RPMI8226 (cell line): ENCODE measurements around the gene CRYZ.
"Not testable (repeated sequence)": the region's sequence is repeated elsewhere in the genome, so short reads cannot be mapped to it uniquely, and the experiment has no call there.

ENCODE experiments used
- DNase-seq: peaks from one replicate; pipeline ENCODE4 v3.0.0-alpha.2; 2015

The CRYZ gene

DNA sequence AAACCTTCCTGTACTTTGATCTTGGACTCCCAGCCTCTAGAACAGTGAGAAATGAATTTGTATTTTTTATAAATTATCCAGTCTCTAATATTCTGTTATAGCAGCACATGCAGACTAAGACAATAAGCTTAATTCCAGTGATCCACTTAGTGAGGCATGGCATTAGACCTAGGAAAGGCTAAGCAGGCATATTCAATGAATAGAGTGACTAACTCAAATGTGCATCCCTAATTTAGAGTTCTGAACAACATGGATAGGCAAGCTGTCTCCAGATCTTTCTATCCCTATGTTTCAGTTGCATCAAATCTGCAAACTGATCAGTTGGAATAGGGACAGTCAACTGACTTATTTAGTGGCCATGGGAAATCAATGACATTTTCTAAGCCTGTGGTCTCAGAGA lies 54.9 kb downstream of the CRYZ start:
- DNase-seq = no peak

DNA sequence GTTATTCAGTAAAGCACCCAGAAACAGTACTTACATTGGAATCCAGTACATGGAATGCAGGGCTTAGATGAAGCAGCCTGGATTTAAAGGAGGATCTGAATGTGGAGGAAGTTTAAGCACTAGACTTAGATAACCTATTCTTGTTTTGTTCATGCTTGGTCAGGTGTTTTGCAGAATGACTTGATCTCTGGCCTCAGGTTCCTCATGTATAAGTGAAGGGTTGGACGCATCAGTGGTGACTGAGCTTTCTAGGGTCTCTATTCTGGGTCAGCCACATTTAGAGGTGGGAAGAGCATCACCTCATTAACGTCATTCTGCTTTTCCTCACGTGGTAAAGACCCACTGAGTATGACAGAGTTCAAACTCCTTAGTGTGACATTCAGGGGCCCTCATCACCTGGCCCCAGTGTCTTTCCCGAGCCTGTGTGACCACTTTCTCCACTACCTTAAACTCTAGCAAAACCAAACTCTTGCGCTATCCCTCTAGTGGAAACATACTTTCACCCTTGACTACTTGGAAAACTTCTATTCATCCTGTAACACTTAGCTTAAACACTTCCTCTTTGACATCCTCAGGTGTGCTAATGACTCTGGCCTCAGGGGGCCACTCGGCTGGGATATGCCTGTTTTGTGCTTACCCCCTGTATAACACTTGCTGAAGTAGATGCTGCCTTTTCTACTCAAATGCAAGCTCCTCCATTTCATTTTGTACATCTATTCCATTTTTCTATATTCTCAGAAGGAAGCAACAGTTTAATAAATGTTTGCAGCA lies 58.4 kb downstream of the CRYZ start:
- no peak for DNase-seq

DNA sequence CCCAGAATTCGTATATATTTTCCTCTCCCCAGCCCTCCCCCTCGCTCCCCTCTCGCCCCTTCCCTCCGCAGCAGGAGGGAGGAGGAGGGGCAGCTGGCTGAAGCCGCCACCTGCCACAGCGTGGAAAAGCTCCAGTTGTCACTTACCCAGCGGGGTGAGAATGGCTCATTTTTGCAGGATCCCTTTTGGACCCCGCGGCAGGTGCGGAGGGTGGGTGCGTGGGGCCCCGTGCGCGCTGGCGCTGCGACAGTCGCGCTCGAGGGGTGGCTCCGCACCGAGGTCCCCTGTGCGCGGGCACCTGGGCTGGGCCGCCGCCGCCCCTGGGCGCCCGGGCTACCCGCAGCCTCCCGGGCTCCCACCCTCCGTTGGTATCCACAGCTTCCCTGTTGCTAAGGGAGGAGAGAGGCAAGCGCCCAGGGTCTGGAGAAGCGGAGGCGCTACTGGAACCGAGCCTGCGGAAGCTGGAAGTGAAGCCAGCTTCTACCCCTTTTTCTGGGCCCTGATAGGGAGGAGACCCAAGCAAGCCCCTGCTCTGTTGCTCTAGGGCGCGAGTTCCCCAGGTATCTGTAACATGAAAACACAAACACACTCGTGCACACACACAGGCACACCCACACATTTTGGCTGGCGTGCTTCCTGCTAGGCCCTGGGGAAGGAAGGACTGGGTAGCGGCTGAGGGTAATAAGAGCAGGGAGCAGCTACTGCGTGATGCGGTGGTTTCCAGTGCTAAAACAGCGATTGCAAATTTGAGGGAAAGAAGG lies 59.3 kb downstream of the CRYZ start, which contains the start of gene ERICH3:
Gene ERICH3 (minus strand): TSS at position 442 of the 761 bp plus-strand sequence. CDS start 273 bp downstream, at position 169.
- no peak for DNase-seq

DNA sequence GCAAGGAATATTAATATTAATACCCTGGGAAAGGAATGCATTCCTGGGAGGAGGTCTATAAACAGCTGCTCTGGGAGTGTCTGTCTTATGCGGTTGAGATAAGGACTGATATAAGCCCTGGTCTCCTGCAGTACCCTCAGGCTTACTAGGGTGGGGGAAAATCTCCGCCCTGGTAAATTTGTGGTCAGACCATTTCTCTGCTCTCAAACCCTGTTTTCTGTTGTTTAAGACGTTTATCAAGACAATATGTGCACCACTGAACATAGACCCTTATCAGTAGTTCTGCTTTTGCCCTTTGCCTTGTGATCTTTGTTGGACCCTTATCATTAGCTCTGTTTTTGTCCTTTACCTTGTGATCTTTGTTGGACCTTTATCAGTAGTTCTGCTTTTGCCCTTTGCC lies 62.0 kb downstream of the CRYZ start:
- DNase-seq = not testable (repeated sequence)
